Epidermal melanocyte (primary cell): Measurements from ENCODE around the gene STK17B.

ENCODE experiments used
- DNase-seq: peaks from one replicate; pipeline ENCODE4 v3.0.0; 2011; ENCODE audit warnings: low spot score; ENCODE audit not compliant: insufficient read length

The STK17B gene

DNA sequence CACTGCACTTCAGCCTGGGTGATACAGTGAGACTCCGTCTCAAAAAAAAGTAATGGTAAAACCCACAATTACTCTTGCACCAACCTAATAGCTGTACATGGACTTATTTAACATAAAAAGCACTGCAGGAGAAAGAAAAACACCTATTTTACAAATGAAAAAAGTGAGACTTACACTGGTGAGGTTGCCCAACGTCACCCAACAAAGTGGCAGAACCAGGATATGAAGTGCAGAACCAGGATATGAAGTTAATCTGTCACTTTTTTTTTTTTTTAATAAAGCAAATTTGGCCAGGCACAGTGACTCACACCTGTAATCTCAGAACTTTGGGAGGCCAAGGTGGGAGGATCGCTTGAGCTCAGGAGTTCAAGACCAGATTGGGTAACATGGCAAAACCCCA is 13.5 kb upstream of the STK17B start:
- no peak for DNase-seq

DNA sequence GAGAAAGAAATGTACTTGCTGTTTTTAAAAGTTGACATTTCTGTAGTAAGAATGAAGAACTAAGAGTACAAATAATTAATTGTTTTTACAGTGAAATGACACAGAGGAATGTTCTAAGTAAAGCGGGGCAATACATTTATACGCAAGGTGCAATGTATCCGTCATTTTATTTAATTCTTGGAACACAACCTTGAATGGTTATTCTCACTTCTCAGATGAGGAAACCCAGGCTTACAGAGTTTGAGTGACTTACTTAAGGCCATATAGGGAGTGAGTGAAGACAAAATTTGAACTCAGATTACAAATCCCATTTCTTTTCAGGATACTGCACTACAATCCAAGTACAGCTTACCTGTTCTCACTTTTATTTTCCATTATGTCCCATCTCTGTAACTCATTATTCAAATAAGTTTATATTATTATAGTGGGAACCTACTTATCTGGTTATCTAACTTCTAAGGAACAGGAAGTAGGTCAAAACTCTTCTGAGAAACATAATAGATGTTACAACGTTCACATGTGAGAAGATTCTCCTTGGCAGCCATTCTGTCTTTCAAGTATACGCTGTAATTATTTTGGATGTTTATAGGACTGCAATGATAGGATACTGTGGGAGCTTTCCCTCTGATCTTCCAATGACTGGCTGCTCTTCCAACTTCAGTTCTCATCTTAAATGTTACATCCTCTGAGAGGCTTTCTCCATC is 12.3 kb upstream of the STK17B start:
- DNase-seq: no peak

DNA sequence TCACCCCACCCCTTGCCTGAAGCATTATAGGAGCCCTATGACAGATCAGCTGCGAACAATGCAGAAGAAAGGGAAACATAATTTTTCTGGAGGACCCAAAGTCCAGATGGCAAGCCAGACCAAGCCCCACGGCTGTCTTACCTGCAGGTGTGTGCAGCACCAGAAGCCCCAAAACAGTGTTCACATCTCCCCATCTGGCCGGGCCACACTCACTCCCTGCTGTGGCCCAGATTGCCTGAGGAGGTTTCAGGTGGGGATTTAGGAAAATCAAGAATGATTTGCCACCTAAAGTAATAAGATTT is 11.7 kb upstream of the STK17B start:
- no peak for DNase-seq

DNA sequence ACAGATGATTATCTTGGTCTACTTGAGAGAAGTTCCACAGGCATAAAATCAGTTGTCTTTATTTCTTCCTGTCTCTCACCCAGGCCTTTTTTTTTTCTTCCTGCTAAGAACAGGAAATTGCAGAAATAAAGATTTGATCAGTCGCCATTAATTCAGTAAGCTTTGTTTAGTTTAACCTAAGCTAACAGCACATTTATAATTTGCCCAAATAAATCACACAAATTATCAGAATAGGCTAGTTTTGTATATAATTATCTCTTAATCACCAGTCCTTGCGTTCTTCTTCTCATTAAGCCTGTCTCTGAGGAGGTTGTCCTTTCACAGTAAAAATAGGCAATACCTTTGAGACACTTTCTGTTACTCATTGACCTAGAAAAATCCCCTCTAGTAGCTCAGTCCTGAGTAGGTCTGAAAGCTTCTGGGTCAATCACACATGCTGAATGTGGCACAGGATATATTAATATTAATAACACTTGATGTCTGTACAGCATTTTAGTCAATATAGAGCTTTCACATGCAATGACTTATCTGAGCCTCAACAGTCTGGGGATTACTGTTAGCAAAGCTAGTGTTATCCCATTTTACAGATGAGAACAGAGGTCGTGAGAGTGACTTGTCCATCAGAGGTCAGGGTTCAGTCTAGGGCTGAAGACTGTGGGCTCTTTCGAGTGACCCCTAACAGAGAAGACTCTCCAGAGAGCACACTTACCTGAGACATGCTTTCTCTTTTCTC is 11.2 kb upstream of the STK17B start:
- DNase-seq: no peak

DNA sequence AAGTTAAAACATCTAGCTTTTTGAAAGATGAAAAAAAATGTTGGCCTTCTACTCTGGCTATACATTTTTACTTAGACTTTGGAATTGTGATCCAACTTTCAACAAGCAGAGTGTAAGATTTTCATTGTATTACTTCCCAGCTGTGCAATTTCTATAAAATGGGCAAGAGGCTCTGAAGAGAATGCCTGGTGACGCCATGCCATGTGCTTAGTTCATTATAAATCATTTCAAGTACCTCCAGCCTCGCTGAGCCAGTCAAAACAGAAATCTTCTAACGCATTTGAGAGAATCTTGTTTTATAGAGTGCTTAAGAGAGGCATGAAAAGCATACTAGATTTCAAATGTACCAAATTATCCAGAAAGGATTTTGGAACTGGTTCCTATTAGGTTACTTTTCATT is 10.1 kb upstream of the STK17B start:
- no peak for DNase-seq

DNA sequence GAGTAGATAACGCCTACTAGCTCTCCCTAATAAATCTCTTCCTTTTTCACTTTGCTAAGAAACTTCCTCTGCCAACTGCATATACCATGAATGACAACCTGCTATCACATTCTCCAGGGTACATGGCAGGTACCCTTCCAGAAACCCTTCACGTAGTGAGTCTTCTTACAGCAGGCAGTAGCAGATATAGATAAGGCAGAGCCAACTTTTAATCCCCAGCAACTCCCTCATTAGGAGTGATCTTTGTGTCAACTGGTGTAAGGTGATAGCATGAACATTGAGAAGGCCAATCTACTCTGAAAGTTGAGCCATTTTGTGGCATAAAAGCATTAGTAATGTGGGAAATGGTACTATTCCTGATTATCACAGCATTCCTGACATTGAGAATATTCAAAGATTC is 5.7 kb upstream of the STK17B start:
- no peak for DNase-seq

DNA sequence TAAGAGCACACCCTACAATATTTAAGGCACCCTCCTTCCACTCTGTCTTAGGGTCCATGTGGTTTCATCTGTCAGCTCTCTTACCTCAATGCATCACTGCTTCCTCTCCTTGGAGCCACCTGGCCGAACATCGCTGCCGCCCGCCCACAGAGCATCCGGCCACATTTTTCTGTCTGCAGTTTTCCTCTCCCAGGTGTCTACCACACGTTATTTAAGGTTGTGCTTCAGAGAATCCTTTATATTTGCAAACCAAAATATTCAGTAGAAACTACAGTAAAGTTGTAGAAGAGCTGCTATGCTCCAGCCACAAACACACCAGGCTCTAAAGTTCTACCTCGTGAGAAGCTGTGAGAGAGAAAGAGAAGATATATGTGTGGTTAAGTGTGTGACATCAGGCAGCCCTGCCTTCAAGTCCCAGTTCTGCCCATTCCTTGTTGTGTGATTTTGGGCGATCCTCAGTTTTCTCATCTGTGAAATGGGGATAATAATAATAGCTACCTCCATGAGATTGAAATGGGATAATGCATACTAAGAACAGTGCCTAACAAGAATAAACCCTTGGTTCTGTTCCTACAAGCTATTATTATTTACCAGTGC is 4.9 kb upstream of the STK17B start:
- DNase-seq: no peak

DNA sequence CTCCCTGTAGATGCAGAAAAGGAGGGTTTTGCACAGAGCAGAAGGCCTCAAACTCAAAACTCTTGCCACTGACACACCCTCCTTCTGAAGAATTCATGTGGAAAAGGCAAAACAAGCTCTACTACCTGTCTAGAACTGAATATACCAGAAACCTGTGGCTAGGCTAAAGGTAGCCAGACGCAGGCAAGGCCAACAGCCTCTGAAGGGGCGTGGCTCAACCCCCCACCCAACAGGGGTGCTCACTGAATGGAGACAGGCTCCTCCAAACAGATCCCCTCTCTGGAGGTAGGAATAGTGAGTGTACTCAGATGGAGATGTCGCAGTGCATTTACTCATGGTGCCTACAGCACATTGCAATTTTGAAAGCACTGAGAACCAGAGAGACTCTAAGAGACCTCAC is 3.0 kb upstream of the STK17B start:
- DNase-seq: no peak

DNA sequence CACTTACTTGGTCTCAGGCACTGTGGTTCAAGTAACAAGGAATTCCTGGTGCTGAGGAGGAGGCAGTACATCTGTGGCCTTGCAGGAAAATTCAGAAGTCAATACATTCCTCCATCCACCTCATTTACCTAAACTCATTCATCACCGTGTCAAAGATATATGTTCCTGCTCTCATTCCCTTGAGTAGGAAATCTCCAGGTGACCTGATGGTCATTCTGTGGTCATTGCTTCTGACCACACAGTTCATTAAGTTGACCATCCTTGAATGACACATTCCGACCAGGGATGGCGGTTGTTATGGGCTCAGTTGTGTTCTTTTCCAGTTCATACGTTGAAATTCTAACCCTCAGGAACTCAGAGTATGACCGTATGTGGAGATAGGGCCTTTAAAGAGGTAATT is 2.1 kb upstream of the STK17B start:
- no peak for DNase-seq

DNA sequence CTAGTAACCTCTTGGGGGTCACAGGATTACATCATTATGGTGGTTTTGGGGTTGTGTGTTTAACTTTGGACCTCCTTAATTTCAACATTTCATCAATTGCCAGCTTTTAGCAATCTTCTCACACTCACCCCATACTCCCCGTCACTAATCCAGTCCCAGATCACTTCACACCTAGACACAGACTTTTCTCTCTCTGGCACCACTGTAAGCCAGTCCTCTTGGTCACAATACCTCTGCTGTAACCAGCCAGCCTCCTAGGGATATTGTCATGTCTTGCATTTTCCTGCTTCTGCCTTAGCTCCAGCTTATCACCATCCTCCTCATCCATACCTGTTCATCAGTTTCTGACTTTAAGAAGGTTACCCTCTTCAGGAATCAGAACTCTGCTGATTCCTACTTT is 1.6 kb upstream of the STK17B start:
- no peak for DNase-seq

DNA sequence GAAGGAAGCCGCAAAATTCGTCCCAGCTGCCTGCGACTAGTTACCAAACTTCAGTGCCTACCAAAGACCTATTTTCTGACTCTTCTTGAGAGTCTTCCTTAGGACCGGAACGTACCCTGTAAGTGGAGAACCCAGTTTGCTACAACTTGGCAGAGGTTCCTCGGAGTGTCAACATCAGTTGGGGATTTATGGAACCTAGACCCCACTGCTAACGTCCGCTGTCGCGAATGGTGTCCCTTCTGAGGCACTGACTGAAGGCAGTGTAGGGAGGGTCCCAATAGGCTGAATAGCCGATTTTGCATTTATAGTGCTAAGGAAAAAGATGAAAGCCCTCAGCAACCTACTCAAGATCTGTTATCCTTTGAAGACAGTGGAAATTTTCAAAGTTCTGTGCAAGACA is 568 bp upstream of the STK17B start:
- no peak for DNase-seq

DNA sequence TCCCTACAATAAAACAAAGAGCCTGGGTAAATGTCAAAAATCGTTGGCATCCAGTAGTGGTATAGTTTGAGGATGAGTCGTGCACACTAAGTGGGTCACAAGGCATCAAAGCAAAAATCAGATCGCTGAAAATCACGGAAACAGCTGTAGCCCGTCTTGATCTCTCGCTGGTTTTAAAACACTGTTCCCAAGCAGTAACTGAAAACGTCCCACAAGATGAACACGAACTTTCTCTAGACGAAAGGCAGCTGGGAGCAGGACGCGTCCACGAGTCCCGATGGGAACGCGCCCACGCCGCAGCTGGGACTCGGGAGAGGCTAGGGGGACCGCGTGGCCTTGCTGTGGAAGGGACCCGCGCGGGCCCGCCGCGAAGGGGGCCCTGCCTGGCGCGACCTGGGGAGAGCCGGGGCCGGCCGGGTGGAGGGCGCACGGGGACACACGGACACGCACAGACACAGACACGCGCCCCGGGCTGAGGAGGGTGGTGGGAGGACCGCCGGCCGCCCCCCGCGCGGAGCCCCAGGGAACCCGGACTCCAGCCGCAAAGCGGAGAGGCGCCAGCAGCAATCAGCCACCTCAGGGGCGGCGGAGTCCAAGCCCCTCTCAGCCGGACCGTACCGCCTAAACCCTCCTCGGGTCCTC is 651 bp downstream of the STK17B start:
- DNase-seq: no peak

DNA sequence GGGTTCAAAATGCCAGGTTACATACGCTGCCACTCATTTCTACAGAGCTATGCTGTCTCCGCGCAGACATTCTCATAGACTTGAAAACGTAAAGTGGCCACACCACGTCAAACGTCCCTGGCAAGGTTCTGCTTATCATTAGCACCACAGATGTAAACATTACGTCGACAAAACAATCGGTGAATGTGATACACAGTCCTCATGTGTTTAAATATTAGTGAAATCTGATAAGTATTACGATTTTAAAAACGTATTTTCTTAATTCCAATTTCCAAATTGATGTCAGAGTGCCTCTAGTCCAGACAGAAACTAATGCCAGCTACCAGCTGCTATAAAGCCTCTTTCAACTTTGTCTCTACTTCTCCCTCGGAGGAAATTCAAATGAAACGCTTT is 1.2 kb downstream of the STK17B start:
- DNase-seq: no peak

DNA sequence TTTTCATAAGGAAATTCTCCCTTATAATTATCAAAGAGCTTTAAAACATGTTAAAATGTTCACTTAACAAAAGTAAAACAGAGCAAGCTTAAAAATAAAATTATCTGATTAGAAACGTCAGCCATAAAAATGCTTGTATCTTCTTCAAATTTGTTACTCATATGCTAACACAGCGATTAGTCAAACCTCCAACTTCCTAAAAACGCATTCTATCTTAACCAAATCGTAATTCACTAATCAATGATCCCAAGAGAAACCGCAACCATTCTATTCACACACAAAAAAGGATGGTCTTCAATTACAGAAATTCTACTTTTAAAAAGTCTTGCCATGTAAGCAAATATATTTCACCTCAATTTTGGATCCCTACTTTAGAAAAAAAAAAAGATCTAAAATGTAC is 1.9 kb downstream of the STK17B start:
- DNase-seq: no peak

DNA sequence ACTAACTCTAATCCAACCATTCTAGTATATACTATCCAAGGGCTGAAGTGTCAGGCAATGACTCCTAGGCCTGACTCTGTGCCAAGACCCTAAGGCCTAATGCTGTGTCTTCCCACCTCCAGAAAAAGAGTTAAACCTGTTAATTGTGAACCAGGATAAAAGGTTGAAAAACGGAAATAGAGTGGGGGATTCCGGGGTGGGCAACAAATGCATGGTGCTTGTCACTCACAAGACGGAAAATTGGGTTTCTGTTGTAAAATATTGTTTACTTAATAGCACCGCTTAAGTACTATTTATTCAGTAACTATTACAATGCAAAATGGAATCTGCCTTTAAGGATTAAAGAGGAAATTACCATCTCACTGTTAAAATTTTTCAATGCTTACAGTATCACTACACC is 3.2 kb downstream of the STK17B start:
- no peak for DNase-seq

DNA sequence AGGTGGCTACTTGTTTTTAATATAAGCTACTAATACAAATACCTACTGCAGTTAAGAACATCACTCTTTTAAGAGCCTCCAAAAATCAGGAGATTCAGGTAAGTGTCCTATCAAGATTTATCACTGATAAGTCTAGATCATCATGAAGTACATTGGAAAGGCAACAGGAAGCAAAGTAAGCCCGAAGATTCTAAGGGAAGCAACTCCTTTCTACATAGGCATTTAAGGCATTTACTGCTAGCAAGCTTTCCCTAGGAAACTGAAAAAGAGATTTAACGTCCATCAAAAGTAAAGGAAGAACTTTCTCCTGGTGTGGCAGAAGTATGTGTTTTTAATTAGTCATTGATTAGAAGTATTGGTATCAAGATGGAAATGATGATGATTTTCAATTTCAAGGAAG is 3.7 kb downstream of the STK17B start:
- no peak for DNase-seq

DNA sequence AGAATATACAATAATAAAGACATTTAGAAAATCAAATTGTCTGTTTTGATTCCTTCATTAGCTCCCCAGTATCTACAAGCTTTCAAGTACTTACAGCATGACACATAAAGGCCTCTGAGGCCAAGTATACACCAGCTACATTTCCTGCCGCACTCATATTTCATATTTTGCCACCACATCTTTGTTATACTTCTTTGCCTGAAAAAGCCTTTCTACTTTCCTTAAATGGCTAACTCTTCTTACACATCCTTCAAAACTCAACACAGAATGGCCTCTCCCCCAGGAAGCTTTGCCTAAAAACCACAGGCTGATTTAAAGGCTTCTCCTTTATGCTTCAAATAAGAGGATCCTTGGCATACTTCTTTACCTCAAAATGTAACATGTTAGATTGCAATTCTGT is 4.5 kb downstream of the STK17B start:
- no peak for DNase-seq

DNA sequence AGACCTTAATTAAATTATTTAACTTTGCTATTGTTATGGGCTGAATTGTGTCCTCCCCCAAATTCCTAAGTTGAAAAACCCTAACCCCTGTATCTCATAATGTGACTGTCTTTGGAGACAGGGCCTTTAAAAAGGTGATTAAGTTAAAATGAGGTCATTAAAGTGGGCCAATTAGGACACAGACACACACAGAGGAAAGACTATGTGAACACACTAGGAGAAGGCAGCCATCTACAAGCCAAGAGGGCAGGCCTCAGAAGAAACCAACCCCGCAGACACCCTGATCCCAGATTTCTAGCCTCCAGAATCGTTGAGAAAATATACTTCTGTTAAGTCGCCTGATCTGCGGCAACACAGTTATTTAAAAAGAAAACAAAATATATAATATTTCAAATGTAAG is 6.4 kb downstream of the STK17B start:
- no peak for DNase-seq

DNA sequence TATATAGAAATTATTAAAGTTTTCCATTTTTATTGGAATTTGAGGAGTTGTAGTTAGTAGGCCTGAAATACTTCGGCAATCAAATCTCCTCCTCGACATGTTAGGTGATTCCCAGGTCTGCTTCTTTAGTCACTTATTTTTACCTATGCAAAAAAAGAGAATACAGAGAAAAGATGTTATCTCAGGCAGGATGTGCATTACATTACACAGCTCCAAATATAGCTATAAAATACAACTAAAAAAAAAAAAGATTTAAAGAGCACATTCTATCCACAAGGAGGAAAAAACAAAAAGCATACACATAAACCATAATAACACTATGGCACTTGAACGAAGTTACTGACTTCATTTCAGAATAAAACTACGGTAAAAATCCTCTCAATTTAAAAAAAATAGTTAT is 8.1 kb downstream of the STK17B start:
- no peak for DNase-seq

DNA sequence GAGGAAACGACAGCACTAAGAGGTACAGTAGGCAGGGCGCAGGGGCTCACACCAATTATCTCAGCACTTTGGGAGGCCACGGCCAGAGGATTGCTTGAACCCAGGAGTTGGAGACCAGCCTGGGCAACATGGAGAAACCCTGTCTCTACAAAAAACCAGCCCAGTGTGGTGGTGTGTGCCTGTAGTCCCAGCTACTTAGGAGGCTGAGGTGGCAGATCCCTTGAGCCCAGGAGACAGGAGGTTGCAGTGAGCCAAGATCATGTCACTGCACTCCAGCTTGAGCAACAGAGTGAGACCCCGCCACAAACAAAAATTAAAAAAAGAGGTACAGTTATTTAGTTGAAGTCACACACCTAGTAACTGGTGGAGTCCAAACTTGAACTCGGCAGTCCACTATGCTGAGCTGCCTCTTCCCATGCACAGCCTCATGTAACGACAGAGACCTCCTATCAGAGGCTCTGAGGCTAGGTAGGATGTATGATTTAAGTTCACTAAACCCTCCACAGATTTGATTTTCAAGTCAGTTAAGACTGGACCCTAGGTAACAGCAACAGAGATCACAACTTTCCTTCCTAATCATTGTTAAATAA is 8.7 kb downstream of the STK17B start:
- no peak for DNase-seq

DNA sequence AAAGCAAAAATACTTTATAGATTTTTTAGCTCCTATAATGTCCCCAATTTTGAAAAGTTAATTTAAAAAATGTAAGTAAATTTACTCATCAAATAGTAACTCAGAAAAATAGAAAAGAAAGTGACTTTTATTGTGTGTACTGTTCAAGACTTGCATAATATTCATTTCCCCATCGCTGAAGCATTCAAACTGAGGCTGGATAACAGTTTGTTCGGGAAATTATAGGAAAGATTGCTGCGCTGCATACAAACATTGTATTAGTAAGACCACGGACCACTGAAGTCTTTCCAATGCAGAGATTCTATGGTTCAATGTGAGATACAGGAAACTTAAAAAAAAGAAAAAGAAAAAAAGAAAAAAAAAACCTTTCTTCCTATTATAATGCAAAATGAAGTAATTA is 10.4 kb downstream of the STK17B start:
- no peak for DNase-seq

DNA sequence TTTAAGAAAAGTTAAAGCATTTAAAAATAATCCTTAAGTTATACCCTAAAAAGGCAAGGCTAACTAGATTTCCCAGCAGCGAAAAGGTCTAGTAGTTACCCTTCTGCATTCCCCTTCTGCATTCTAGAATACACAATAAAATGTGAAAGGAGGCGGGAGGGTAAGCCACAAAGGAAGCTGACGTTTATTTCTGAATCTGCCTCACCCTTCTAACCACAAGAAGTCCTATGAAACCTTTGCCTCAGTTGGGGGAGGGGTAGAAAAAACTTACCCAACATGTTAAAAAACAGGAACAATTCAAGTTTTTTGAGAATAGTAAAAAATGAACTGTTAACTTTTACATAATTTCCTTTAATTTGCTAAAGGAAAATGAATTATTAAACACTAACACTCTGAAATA is 11.3 kb downstream of the STK17B start:
- DNase-seq: no peak
